Heart left ventricle (tissue), 13 donors: Measurements from ENCODE around the gene NEU1.
A peak's percentile ranks its signal among the peaks of the same experiment; 100 is the strongest.

Experiments used
- CTCF ChIP-seq, 12 donors: fragments of 200-600 bp; sonication (generic) in 4 of 12; IDR thresholded peaks; one replicate each; pipeline versions ENCODE4 v1.5.0 to v1.8.0; 2018 to 2022; ENCODE audit warnings: antibody characterized with exemption in 12 of 12, mild to moderate bottlenecking in 5 of 12
- POLR2A ChIP-seq, 2 donors: fragments of 450-650 bp; IDR thresholded peaks; one replicate each; pipeline ENCODE4 v1.6.1; 2017; ENCODE audit warnings: antibody characterized with exemption in 2 of 2, mild to moderate bottlenecking in 2 of 2, moderate library complexity in 2 of 2
- donor health status: ischemic (EF 13 %, LVEDD 7.1; RV severe dilation, severe dysfunction).
- donor health status: DM: no; HTN: yes; CAD: no.
- donor health status: DM: no; HTN: no; CAD: no.
- donor health status: ischemic (EF 25% LVEDD 6.9; RV normal size, moderate dysfunction).
- donor health status: ischemic (EF 25% LVEDD 5.7; RV mildly dilated, moderate dysfunction).
- donor health status: ischemic (EF 35%, LVEDD 5.7; RV mildly dilated, moderate dysfunction).
- donor health status: nonischemic (EF 11% LVEDD 7.7; RV severe dilation, severe dysfunction).
- donor health status: DM: yes; HTN: yes; CAD: no.
- donor health status: PGD.
- donor health status: ischemic (EF 29% LVEDD 5.4; RV normal size, mild dysfunction).
- donor health status: nonischemic (EF 23%, LVEDD 6.1; RV moderate dilation, normal function).

- TF ChIP-seq CTCF (IDR thresholded peaks at IDR 0.05) (no peak), POLR2A (IDR thresholded peaks at IDR 0.05) (peak; percentile 99 to 100)
These were observed 47.4 kb downstream of the NEU1 start, which contains the start of the genes HSPA1A and HSPA1L for GRCh38 chr6:31815025-31815838.
